HCT116 (cell line): ENCODE data around the gene OR4K2. TPM values are rescaled to one million over a fixed set of nuclear protein-coding genes. Genes with fewer than 3 reads are reported as not detected.

Experiments
- ATAC-seq: fragments of 200-7000 bp; cut with Tn5 transposase; 2 replicates; pipeline ENCODE4 v1.9.1; 2020; ENCODE audit warnings: mild to moderate bottlenecking, moderate library complexity
- BruUV-seq: library from RNA; stranded (reverse); fragments of 400-500 nt; replicated peaks from 2 replicates; lab custom pipeline; 2021; lab: Mats Ljungman, UMichigan
- CTCF ChIA-PET: fragments of 300-600 bp; sonication (Branson Sonifier 250); formaldehyde crosslinking; loops from one replicate; lab custom pipeline; 2021; ENCODE audit warnings: antibody characterized with exemption; lab: Charles Lee
- POLR2A ChIA-PET: fragments of 300-600, 350-600 bp; sonication (Branson Sonifier 250); formaldehyde crosslinking; loops from one replicate; lab custom pipeline; 2021; ENCODE audit warnings: antibody characterized with exemption; lab: Charles Lee
- RAD21 ChIA-PET, 2 experiments: fragments of 300-600 bp; sonication (Branson Sonifier 250); formaldehyde crosslinking; loops; one replicate each; lab custom pipeline; 2023; ENCODE audit warnings: low total read pairs in 2 of 2; ENCODE audit not compliant: uncharacterized antibody in 2 of 2, unreplicated experiment in 2 of 2, low non-redundant PET in 1 of 2; lab: Charles Lee
- DNase-seq: peaks from one replicate; pipeline ENCODE4 v3.0.0-alpha.2; 2010; ENCODE audit warnings: low read depth, low spot score
- H2AFZ ChIP-seq: fragments of 200-600 bp; shearing (Covaris generic), sonication (generic); 2 replicates; pipeline ENCODE4 v1.6.1; 2017; ENCODE audit warnings: low read depth, mixed run types, mixed read lengths, antibody characterized with exemption, low read length; ENCODE audit not compliant: poor library complexity, severe bottlenecking
- H3K27ac ChIP-seq: 2 replicates; pipeline ENCODE4 v1.5.1; 2012; ENCODE audit warnings: low read depth, low read length
- H3K27me3 ChIP-seq: fragments of 200-600 bp; sonication (generic); 2 replicates; pipeline ENCODE4 v1.6.1; 2016; ENCODE audit warnings: mixed run types, low read length, mixed read lengths; ENCODE audit not compliant: insufficient read depth
- H3K36me3 ChIP-seq, 2 experiments: fragments of 200-500 bp in 1 of 2; fragments of 200-600 bp in 1 of 2; sonication (Bioruptor generic) in 1 of 2; sonication (generic) in 1 of 2; 2 replicates each; pipeline versions ENCODE4 v1.5.1 to v1.6.1; 2014 to 2016; ENCODE audit warnings: low read length in 2 of 2, inconsistent platforms in 1 of 2, mixed read lengths in 1 of 2, mixed run types in 1 of 2; ENCODE audit not compliant: insufficient read depth in 2 of 2, control insufficient read depth in 1 of 2
- H3K4me1 ChIP-seq, 2 experiments: fragments of 200-600 bp in 1 of 2; sonication (generic) in 1 of 2; 2 replicates each; pipeline versions ENCODE4 v1.5.1 to v1.6.1; 2012 to 2017; ENCODE audit warnings: low read length in 2 of 2, inconsistent platforms in 1 of 2, mild to moderate bottlenecking in 1 of 2, mixed read lengths in 1 of 2, mixed run types in 1 of 2, moderate library complexity in 1 of 2; ENCODE audit not compliant: insufficient read depth in 2 of 2, control insufficient read depth in 1 of 2
- H3K4me2 ChIP-seq: fragments of 200-600 bp; sonication (generic); 2 replicates; pipeline ENCODE4 v1.6.1; 2017; ENCODE audit warnings: mixed run types, low read length, mixed read lengths
- H3K4me3 ChIP-seq, 2 experiments: fragments of 200-600 bp in 1 of 2; sonication (generic) in 1 of 2; replicated peaks in 1 of 2; 2 replicates each; pipeline ENCODE4 v1.5.1; 2011 to 2016; ENCODE audit warnings: low read length in 2 of 2, control low read depth in 1 of 2, low read depth in 1 of 2, mild to moderate bottlenecking in 1 of 2, mixed read lengths in 1 of 2, mixed run types in 1 of 2
- H3K79me2 ChIP-seq: fragments of 200-600 bp; sonication (generic); 2 replicates; pipeline ENCODE4 v1.6.1; 2017; ENCODE audit warnings: mild to moderate bottlenecking, mixed run types, low read length, moderate library complexity, mixed read lengths; ENCODE audit not compliant: insufficient read depth
- H3K9ac ChIP-seq: fragments of 200-600 bp; sonication (generic); 2 replicates; pipeline ENCODE4 v1.6.1; 2016; ENCODE audit warnings: low read length, mixed read lengths
- H3K9me2 ChIP-seq: fragments of 200-600 bp; sonication (generic), shearing (Covaris generic); 2 replicates; pipeline ENCODE4 v1.6.1; 2017; ENCODE audit warnings: mixed run types, mild to moderate bottlenecking, moderate library complexity; ENCODE audit not compliant: insufficient read depth
- H3K9me3 ChIP-seq, 2 experiments: fragments of 200-500 bp in 1 of 2; fragments of 200-600 bp in 1 of 2; sonication (Bioruptor generic) in 1 of 2; sonication (generic) in 1 of 2; 2 replicates each; pipeline ENCODE4 v1.6.1; 2014 to 2017; ENCODE audit warnings: low read length in 2 of 2, mixed read lengths in 2 of 2, inconsistent platforms in 1 of 2, low read depth in 1 of 2, mild to moderate bottlenecking in 1 of 2, mixed run types in 1 of 2, moderate library complexity in 1 of 2; ENCODE audit not compliant: control insufficient read depth in 1 of 2, insufficient read depth in 1 of 2
- H4K20me1 ChIP-seq: fragments of 200-600 bp; sonication (generic), shearing (Covaris generic); 2 replicates; pipeline ENCODE4 v1.6.1; 2017; ENCODE audit warnings: mixed run types, mild to moderate bottlenecking, moderate library complexity; ENCODE audit not compliant: insufficient read depth
- ATF3 ChIP-seq: IDR thresholded peaks from 2 replicates; pipeline ENCODE4 v1.6.1; 2012
- CBX3 ChIP-seq: IDR thresholded peaks from 2 replicates; pipeline ENCODE4 v1.6.1; 2012; ENCODE audit warnings: low read depth
- CEBPB ChIP-seq: IDR thresholded peaks from 2 replicates; pipeline ENCODE4 v1.6.1; 2012; ENCODE audit warnings: low read depth
- CTCF ChIP-seq, 3 experiments: fragments of 200-600 bp in 1 of 3; sonication (generic) in 1 of 3; IDR thresholded peaks in 2 of 3; conservative IDR thresholded peaks in 1 of 3; 2 replicates each; pipeline ENCODE4 v1.5.1; 2012 to 2017; ENCODE audit warnings: low read depth in 2 of 3, low read length in 2 of 3, antibody characterized with exemption in 1 of 3, borderline replicate concordance in 1 of 3, control low read depth in 1 of 3, mild to moderate bottlenecking in 1 of 3, mixed read lengths in 1 of 3, mixed run types in 1 of 3, moderate library complexity in 1 of 3; ENCODE audit not compliant: insufficient read depth in 1 of 3
- EGR1 ChIP-seq: IDR thresholded peaks from 2 replicates; pipeline ENCODE4 v1.6.1; 2012; ENCODE audit warnings: low read depth
- EZH2 ChIP-seq: fragments of 200-600 bp; sonication (generic); IDR thresholded peaks from 2 replicates; pipeline ENCODE4 v1.6.1; 2017; ENCODE audit warnings: antibody characterized with exemption, mixed run types
- FOSL1 ChIP-seq: IDR thresholded peaks from 2 replicates; pipeline ENCODE4 v1.6.1; 2012; ENCODE audit warnings: low read depth
- POLR2A ChIP-seq: IDR thresholded peaks from 2 replicates; pipeline ENCODE4 v1.7.0; 2011; ENCODE audit warnings: borderline replicate concordance; ENCODE audit not compliant: insufficient read depth, insufficient read length; ENCODE audit errors: extremely low read depth
- POLR2AphosphoS5 ChIP-seq: IDR thresholded peaks from 2 replicates; pipeline ENCODE4 v1.6.1; 2011; ENCODE audit warnings: mild to moderate bottlenecking, low read depth, low read length, moderate library complexity
- RAD21 ChIP-seq: IDR thresholded peaks from 2 replicates; pipeline ENCODE4 v1.6.1; 2012; ENCODE audit warnings: low read depth, mild to moderate bottlenecking
- REST ChIP-seq: IDR thresholded peaks from 2 replicates; pipeline ENCODE4 v1.6.1; 2012; ENCODE audit warnings: low read depth
- SIN3A ChIP-seq: IDR thresholded peaks from 2 replicates; pipeline ENCODE4 v1.6.1; 2012; ENCODE audit warnings: low read depth
- SRF ChIP-seq: IDR thresholded peaks from 2 replicates; pipeline ENCODE4 v1.6.1; 2012; ENCODE audit warnings: low read depth
- ZNF274 ChIP-seq: fragments of 200-500 bp; sonication (Bioruptor generic); IDR thresholded peaks from 2 replicates; pipeline ENCODE4 v1.6.1; 2014; ENCODE audit warnings: mild to moderate bottlenecking, low read depth, low read length, inconsistent platforms
- intact Hi-C: fragments of 100-400 bp; cut with micrococcal nuclease; formaldehyde crosslinking; loops from 2 replicates; pipeline ENCODE4 v1.10.0; 2022
- total RNA-seq: library from RNA; stranded (reverse); gene quantifications from one replicate; pipeline ENCODE4 v1.2.1, GENCODE V29; 2021; ENCODE audit not compliant: unreplicated experiment
- TF ChIP-seq, protein P1 (sequence below): IDR thresholded peaks from 2 replicates; pipeline ENCODE4 v1.6.1; 2012

Gene OR4K2
- total RNA-seq, 1 experiment from 2014 or later, result not detected

DNA sequence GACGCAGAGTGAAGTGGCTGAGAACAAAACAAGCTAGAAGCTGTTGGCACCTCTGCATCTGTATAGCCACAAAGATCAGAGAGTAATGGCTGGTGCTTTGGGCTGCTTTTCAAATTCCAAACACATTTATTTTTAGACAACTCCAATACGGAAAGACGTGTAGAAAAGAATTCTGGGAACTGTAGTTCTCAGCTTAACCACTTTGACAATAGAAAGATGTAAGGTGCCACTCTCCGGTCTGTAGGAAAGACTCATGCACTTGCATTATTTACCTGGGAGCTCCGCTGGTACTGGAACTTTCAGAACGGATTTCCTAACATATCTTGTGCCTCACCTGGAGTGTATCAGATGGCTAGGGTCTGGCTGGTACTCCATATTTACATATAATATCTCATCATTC, 1.8 kb upstream of the OR4K2 start:
- no peak overlapping the region for H3K4me3 ChIP-seq
- no peak for DNase-seq

DNA sequence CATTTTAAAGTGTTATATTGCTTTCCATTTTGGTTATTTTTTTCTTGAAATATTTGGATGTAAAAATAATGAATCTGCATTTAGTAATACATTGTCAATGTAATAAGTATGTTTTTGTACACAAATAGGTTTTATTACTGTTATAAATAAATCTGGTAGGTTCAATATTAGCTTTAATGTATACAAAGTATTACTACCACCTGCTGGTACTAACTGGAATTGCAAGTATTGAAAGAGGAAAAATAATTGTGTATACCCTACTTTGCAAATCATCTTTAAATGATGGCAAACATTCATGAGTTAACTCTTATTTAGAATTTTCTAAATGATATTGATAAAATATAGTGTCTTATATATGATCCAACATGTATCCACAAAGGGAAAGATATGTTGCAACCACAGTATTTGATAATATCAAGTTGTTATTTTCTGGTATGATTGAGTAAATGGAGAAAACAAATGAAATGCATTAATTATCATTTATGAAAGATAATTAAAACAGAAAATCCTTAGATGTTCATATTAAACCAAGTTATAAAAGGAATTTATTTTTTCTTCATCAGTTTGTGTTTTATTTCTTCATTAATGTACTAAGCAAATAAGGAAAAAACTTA, 3.2 kb downstream of the OR4K2 start:
- Histone ChIP-seq H3K27ac (no peak overlapping the region), H3K4me1 (no peaks in the 10 kb centered on the region; a peak in 1 of 4 replicates), H3K4me2 (no peak overlapping the region), H3K9me2 (no peaks in the 10 kb centered on the region), H3K4me3 (no peak overlapping the region), H3K9ac (no peak overlapping the region), H3K9me3 (peaks cover 11 to 33% of the 10 kb centered on the region in 2 experiments; a peak in 3 of 4 replicates), H4K20me1 (no peaks in the 10 kb centered on the region), H3K79me2 (no peaks in the 10 kb centered on the region), H3K27me3 (no peaks in the 10 kb centered on the region), H2AFZ (no peak overlapping the region), H3K36me3 (no peaks in the 10 kb centered on the region)
- BruUV-seq, result no TSS peak
- ATAC-seq (no peak), DNase-seq (peak; percentile 4)
- ChIA-PET POLR2A (no interaction called here), CTCF (interaction anchor here (1.0 kb wide), 1 partner anchor 349 kb away, joined by 3 read pairs; no protein-coding TSS in a partner anchor), RAD21 (no interaction called here)
- intact Hi-C loops, result no loop called here
- TF ChIP-seq CEBPB (no peak), ATF3 (no peak), ZNF274 (no peak), RAD21 (0 out of 2 replicates have a peak, but pooled peaks have one; percentile 5), CTCF (IDR thresholded peaks at IDR 0.05 in 2 of 3, conservative IDR thresholded peaks at IDR 0.05 in 1 of 3; ENCODE audit: borderline replicate concordance in 1 of 3, insufficient read depth in 1 of 3, low read depth in 2 of 3, low read length in 2 of 3) (peak in 2 of 3 experiments; percentile 51 to 78; a peak in 4 of 6 replicates), EGR1 (no peak), REST (no peak), SIN3A (no peak)
- TF ChIP-seq, protein P1, sequence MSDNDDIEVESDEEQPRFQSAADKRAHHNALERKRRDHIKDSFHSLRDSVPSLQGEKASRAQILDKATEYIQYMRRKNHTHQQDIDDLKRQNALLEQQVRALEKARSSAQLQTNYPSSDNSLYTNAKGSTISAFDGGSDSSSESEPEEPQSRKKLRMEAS, result no peak

More for the DNA sequence above, 1.8 kb upstream of the OR4K2 start:
- ChIA-PET CTCF (no interaction called here), RAD21 (no interaction called here), POLR2A (no interaction called here)
- Histone ChIP-seq H3K9ac (no peak overlapping the region), H3K4me1 (no peaks in the 10 kb centered on the region; a peak in 1 of 4 replicates), H2AFZ (no peak overlapping the region), H3K36me3 (no peaks in the 10 kb centered on the region), H3K27ac (no peak overlapping the region), H3K9me3 (peaks cover 28 to 43% of the 10 kb centered on the region in 2 experiments; a peak in 3 of 4 replicates), H3K9me2 (no peaks in the 10 kb centered on the region), H3K4me2 (no peak overlapping the region), H4K20me1 (no peaks in the 10 kb centered on the region), H3K27me3 (no peaks in the 10 kb centered on the region), H3K79me2 (no peaks in the 10 kb centered on the region)
- no peak for ATAC-seq
- intact Hi-C loops, result no loop called here
- BruUV-seq, result no TSS peak
- TF ChIP-seq POLR2A (no peak), CBX3 (no peak), SRF (no peak), POLR2AphosphoS5 (no peak), FOSL1 (no peak), RAD21 (no peak), EZH2 (no peak)
